HG03108 (cell line): ENCODE data around the gene CPNE4.

Source experiments
- ATAC-seq: cut with Tn5 transposase; IDR thresholded peaks from one replicate; pipeline ENCODE4 v1.9.1; 2021; ENCODE audit warnings: moderate library complexity; ENCODE audit not compliant: unreplicated experiment

CPNE4 gene

DNA sequence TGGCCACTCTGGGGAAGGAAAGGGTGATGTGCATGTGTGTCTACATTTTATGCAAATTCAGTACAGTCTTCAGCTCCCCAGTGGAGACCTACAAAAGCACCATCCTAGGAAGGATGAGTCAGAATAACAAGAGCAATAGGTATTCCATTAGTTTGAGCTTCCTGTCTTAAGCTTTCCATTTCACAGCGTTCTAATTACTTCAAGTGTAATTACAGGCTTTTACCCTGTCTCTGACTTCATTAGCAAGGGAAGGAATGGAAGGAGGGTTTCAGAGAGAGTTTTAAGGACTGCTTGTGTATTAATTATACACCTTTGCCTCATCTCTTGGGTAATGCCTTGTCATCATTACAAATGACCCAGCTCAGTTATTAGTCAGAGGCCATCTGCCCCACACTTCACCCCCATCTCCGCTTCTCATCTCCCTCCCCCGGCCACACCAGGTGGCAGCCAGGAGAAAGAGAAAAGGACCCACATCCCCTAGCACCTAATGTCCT lies 329.2 kb downstream of the CPNE4 start:
- peak; percentile 79 for ATAC-seq

DNA sequence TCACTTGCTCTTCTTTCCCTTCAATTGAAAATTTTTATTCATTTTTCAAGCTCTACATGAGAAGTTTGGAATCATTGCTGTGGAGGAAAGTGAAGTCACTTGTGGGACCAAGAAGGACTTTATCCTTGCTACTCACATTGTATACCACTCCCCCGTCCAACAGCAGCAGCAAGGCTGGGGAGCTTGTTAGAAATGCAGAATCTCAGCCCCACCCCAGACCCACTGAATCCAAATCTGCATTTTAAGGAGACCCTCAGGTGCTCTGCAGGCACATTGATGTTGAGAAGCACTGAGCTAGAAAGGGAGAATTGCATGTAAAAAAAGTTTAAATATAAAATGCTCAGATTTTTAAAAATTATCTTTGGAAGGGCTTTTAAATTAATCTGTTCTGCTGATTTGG lies 329.7 kb downstream of the CPNE4 start:
- no peak for ATAC-seq

DNA sequence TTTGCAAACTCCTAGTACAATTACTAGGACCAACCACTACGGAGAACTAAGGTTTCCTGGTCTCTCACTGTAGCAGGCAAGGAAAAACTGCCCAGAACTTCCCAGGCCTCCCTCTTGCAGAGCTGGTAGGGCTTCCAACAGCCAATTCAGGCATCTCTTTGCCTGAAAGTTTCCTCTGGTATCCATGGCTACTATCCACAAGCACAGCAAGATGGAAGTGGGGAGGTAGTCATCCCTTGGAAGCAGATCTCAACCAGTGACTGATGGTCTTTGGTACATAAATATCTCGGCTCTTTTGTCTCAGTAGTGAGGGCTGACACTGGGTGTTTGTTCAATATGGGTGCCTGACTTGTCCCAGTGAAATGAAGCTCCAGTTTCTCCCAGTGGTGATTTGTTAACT lies 330.7 kb downstream of the CPNE4 start:
- ATAC-seq = no peak

DNA sequence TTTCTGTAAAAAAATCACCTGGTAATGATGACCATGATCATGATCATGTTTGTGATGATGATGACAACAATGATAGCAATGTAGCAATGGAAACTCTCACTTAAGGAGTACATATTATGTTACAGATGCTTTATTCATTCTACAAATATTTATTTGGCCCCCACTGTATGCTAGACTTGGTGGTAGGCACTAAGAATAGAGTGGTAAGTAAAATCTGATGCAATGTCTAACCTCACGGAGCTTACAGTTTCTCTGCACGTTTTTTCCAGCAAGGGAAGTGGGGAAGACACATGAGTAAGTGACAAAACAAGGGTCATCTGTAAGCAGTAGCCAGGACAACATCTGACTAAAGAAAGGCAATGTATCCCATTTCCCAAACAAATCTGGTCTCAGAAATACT lies 332.7 kb downstream of the CPNE4 start:
- no peak for ATAC-seq

DNA sequence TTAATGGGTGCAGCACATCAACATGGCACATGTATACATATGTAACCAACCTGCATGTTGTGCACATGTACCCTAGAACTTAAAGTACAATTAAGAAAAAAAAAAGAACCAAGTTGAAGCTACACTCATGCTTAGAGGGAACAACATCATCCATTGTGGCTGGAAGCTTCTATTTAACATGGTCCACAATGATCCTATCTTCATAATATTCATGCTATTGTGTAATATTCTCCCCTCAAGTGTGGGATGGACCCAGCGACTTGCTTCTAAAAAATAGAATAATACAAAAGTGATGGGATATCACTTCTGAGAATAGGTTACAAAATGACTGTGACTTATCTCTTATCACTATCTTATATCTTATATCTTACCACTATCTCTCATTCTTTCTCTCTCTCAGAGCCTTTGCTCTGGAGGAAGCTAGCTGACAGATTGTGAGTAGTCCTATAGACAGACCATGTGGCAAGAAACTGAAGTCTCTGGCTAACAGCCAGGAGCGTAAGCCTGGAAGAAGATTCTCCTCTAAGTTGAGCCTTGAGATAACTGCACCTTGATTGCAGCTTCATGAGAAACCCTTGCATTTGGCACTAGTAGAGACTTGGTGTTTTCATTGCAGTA lies 333.6 kb downstream of the CPNE4 start:
- no peak for ATAC-seq

DNA sequence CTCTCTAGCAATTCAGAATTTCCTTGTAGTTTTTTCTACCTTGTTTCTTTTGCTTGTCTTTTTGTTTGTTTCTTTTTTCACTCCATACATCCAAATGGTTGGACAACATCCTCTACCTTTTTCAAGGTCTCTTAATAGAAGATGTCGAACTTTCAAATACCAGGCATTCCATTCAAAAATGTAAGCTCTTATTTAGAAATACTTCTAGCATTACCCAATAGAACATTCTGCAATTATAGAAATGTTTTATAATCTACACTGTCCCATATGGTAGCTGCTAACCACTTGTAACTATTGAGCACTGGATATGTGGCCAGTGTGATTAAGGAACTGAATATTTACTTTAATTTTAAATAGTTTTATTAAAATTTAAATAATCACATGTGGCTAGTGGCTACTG lies 335.8 kb downstream of the CPNE4 start:
- no peak for ATAC-seq

DNA sequence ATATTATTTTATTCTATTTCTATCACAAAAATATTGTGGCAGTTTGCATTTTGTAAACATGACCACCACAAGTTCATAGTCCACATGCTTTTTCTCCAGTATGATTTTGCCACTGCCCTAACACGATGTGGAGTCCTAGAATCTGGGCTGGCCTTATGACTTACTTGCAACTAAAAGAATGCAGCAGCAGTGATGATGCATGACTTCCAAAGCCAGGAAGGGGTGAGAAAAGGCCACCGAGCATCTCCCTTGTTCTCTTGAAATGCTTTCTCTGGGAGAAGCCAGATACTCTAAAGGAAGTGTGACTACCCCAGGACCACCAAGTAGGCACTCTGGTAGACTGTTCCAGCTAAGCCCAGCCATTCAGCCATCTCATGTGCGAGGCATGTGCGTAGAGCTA lies 340.4 kb downstream of the CPNE4 start:
- ATAC-seq = no peak

DNA sequence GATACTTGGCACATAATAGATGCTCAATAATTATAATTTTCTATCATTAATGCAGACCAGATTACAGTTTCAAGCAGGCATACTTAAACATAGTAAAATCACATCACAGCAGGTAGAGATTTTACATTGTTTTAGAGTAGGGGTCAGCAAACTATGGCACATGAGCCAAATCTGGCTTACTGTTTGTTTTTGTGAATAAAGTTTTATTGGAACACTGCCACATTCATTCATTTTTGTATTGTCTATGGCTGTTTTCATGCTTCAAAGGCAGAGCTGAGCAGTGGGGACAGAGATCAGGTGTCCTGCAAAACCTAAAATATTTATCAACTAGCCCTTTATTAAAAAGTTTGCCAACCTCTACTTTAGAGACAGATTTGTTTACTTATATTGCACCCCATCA lies 342.5 kb downstream of the CPNE4 start:
- no peak for ATAC-seq

DNA sequence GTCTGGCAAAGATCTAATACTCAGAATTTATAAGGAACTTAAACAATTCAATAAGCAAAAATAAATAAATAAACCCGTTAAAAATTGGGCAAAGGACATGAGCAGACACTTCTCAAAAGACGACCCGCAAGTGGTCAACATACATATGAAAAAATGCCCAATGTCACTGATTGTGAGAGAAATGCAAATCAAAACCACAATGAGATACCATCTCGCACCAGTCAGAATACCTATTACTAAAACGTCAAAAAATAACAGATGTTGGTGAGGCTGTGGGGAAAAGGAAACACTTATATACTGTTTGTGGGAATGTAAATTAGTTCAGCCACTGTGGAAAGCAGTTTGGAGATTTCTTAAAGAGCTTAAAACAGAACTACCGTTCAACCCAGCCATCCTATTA lies 344.0 kb downstream of the CPNE4 start:
- no peak for ATAC-seq

DNA sequence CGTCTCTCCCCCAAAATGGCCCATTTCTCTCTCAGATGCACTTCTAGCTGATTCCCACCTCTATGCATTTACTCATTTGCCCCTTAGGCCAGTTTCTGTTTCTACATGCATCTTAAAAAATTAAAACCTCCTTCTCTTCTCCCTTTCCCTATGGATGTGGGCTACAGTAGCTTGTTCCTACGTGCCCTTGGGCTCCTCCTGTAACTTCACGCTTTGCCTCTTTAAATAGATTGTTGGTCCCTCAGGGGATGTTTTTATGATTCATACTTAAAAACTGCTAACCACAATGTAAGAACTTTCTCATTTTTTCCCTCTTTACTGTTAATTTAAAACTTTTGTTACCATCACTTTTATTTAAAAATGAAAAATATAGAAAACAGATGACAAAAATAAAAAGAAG lies 346.4 kb downstream of the CPNE4 start:
- no peak for ATAC-seq

DNA sequence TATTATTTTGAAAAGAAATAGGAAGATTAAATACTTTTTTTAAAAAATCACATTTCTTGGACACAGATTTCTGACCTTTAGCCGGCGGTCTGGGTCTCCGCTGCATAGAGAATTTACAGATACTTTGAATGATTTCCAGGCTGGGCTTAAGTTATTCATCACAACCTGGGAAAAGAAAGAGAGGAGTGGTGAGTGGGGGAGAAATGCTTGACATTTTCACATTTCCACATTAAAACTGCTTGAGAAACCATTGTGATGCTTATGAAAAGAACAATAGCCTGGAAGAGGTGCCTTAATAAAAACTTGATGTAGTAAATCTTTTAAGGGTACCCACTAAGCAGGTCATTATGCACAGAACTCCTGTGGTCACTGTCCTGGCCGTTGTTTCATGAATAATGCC lies 365.2 kb downstream of the CPNE4 start:
- ATAC-seq = no peak

DNA sequence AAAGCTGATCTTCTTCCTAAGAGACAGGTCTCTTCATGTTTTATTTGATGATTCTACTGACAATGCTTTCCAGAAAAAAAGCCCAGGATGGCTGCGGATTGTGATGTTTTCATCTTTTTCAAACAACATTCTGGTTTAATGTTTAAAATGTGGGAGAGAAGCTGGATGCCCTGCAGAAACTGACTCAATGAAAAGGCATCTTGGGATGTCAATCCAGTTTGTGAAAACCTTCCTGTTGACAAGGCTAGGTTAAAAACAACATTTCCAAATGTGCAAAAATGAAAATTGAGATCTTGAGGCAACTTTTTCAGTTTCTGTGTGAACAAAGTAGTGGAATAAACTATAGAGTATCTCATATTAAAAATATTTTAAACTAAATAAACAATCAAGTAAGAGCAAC lies 376.0 kb downstream of the CPNE4 start:
- no peak for ATAC-seq

DNA sequence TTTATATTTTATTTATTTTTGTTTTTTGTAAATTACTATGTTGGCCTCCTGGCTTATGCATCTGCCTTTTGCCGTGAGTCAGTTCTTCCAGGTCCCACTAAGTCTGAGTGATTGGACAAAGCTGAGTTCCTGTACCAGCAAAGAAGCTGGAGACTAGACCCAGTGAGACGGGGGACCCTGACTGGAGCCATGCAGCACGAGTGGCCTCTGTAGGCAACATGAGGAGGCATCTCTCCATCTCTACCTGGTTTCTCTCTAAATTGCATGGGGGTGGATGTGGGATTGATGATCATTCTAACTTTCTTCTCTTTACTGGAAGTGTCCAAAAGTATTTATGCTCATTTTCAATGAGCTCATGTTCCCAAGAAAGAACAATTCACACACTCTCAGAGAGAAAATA lies 376.7 kb downstream of the CPNE4 start:
- ATAC-seq = no peak

DNA sequence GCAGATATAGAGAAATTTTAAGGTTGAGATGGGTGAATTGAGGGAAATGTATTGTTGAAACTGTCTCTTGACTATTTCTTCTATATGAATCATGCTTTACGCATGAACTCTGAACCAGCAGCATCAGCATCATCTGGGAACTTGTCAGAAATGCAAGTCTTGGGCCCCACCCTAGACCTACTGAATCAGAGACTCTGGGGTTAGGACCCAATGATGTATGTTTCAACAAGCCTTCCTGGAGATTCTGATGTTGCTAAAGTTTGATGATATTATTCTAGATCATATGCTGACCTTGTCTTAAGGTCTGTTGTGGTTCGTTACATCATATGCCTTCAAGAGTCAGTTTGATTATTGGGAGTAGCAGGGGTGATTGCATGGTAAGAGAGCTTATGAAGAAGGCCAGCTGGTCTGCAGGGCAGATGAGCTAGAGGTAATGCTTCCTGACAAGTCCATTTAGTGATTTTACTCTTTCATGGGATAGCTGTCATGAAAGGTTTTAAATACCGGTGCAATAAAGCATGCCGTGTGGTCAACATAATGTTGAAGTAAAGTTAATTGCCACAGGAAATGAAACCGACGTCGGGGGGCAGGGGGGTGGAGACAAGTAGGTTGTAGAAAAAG lies 379.6 kb downstream of the CPNE4 start:
- ATAC-seq = no peak

DNA sequence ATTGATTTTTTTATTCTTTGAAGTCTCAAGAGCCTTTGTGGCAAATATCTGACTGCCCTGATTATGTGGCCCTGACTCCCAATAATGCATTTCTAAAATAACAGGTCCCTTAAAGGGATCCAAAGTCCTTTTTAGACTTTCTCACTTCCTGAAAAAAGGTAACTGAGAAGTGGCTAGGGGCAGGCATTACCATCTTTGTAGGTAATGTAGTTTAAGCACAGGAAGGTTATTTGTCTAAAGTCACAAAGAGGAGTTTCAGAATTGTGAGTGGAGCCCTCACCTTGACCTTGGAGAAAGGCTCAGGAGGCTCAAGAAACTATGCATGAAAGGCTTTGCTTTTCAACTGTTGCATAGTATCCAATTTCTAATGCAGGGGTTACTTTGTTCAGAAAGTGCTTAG lies 389.2 kb downstream of the CPNE4 start:
- no peak for ATAC-seq

DNA sequence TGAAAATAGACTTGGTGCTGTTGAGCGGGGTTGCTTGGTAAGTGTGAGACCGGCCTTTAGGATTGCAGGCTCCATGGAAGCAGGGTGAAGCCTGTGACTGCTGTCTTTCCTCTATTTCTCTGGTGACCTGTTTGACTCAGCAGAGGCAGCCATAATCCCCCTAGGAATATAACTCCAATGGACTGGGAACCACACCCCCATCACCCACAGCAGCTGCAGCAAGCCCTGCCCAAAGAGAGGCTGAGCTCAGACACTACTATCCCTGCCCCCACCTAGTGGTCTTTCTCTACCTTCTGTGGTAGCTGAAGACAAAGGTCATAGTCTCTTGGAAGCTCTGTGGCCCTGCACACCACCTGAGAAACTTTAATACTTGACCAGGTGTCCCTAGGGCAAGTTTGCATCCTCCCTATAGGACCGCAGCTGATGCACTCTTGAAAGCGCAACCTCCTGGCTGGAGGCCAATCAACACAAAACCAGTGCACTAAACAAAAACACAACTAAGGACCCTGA lies 398.5 kb downstream of the CPNE4 start:
- no peak for ATAC-seq

DNA sequence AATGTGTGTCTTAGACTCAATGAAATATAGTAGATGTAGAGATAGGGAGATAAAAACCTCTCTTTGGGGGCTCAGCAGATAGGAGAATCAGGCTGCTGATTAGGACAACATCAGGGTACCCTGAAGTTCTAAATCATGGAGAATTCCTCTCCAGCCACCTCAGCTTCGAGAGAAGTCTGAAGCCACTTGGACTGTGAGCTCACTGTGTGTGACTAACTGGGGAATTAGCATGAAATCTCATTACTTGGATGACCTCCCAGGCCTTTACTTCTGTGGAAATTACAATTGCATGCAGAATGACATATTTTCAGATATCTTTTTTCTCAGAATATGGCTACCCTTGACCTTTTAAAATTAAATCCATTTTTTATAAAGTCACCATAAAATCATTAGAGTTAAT lies 404.0 kb downstream of the CPNE4 start:
- ATAC-seq = no peak

DNA sequence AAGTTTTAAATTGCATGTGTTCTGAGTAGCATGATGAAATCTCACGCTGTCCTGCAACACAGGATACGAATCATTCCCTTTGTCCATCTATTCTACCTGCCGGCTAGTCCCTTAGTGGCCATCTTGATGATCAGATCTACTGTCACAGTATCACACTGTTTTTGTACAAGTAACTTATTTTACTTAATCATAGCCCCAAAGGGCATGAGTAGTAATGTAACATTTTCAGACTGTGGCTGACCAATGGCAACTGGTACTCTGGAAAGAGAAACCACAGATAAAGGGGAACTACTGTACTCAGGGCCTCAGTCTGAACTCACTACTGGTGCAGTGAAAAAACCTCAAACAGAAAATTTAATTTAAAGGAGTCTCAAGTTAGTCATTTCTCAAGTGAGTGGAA lies 404.7 kb downstream of the CPNE4 start:
- peak; percentile 100 for ATAC-seq

DNA sequence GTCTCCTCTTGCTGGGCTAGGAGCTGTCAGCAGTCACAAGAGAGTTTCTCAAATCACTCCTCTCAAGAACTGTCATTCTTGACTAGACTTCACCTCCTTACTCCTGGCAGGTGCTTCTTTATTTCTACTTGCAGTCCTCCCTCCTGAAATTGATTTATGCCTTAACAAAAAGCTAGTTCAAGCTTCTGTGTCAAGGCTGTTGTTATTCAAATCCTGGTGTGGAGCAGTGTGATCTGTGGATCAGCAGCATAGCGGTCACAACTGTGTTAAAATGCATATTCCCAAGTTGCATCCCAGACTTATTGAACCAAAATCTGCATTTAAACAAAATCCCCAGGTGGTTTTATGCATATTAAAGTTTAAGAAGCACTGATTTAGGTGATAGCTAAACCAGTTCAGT lies 411.4 kb downstream of the CPNE4 start:
- no peak for ATAC-seq

DNA sequence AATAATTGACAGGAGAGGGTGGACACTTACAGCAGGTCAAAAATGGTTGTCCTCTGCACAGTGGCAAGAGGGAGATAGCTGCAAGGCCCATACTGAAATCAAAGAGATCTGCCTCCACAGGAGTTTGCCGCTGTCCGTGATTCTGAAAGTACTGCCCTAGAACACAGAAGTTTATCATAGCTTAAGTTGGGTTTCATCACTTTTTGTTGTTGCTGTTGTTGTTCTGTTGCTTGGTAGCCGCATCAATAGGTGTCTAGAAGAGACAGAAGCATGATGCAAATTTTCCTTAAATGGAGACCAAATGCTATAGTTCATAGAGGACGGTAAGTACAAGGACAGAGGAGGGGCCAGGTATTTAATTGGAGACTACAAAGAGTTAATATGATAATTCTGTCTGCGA lies 412.1 kb downstream of the CPNE4 start:
- no peak for ATAC-seq

DNA sequence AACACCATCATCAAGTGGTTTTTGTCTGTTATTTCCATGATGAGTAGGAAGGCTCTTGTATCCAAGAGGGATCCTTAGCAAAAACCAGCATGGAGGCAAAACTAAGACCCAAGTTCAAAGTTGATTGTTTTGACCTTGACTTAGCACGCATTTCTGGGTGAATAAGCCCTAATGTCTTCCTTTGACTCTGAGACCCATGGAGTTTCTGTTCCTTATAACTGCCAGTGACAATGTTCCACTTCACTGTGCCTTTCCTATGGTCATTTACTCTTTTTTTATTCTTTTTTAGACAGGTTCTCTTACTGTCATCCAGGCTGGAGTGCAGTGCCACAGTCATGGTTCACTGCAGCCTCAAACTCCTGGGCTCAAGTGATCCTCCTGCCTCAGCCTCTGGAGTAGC lies 413.8 kb downstream of the CPNE4 start:
- no peak for ATAC-seq

DNA sequence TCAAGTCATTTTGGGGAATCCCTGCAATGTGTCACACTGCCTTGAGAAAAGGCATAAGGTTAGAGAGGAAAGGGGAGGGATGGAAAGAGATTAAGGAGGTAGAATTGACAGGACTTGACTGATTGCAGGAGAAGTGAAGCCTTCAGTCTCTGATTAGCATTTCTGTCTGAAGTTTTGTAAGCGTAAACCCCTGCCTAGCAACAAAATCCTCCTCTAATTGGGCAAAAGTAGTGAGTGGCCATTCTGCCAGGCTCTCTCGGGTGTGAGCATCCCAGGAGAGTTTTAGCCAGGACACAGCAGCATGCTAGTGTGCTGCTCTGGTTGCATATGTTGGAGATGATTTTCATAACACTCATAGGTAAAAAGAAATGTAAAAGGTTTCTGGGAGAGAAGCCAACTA lies 415.0 kb downstream of the CPNE4 start:
- no peak for ATAC-seq

DNA sequence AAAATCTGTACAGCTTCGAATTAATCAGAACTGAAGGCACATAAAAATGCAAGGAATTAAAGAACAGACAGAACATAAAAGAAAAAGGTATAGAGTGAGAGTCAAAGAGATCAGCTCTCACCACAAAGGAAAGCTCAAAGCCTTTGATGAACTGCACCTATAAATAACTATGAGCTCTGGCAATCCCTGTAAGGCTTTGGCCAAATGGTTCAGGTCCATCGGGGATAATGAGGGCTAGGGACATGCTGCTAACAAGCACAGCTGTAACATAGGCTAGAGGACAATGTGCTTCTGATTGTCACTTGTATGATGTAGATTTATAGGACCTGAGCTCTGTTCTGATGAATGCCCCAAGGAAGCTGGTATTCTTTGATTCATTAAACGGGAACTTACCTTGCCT lies 418.1 kb downstream of the CPNE4 start:
- no peak for ATAC-seq
